DND-41 (cell line): ENCODE results near the gene ATXN1.

Experiments
- CTCF ChIP-seq: IDR thresholded peaks from 2 replicates; pipeline ENCODE4 v1.5.1; 2012; ENCODE audit warnings: borderline replicate concordance, low read length, moderate library complexity, mild to moderate bottlenecking; ENCODE audit not compliant: poor library complexity, severe bottlenecking; ENCODE audit errors: extremely low read depth
- EZH2 ChIP-seq: IDR thresholded peaks from 3 replicates; pipeline ENCODE4 v1.6.1; 2012; ENCODE audit warnings: borderline replicate concordance, low read depth, mild to moderate bottlenecking, moderate library complexity, low read length, inconsistent platforms; ENCODE audit not compliant: severe bottlenecking

GRCh38 chr6:16740097-16740496 is 21.2 kb downstream of the ATXN1 start:
- TF ChIP-seq CTCF, result no peak
- no peak for TF ChIP-seq EZH2
